Ectodermal cell (in vitro differentiated cells): ENCODE data around the gene NUMBL.
"Not testable (repeated sequence)": the region's sequence is repeated elsewhere in the genome, so short reads cannot be mapped to it uniquely, and the experiment has no call there.

Experiments
- H3K27ac ChIP-seq: 2 replicates; pipeline ENCODE4 v1.7.0; 2013; ENCODE audit warnings: mild to moderate bottlenecking, low read depth, low read length; ENCODE audit not compliant: insufficient read depth, poor library complexity, severe bottlenecking
- H3K27me3 ChIP-seq: 2 replicates; pipeline ENCODE4 v1.7.0; 2013; ENCODE audit warnings: mild to moderate bottlenecking, low read length; ENCODE audit not compliant: insufficient read depth, control insufficient read depth, poor library complexity, severe bottlenecking
- H3K36me3 ChIP-seq: one replicate; pipeline ENCODE4 v1.7.0; 2013; ENCODE audit warnings: low read length; ENCODE audit not compliant: control insufficient read depth, insufficient read depth
- H3K4me1 ChIP-seq: one replicate; pipeline ENCODE4 v1.7.0; 2013; ENCODE audit warnings: low read length; ENCODE audit not compliant: control insufficient read depth, insufficient read depth
- H3K4me3 ChIP-seq: 2 replicates; pipeline ENCODE4 v1.7.0; 2013; ENCODE audit warnings: low read depth, low read length, control low read depth; ENCODE audit not compliant: insufficient read depth
- H3K9me3 ChIP-seq: 2 replicates; pipeline ENCODE4 v1.7.0; 2013; ENCODE audit warnings: mild to moderate bottlenecking, low read length, moderate library complexity; ENCODE audit not compliant: control insufficient read depth
- WGBS, 2 experiments: methylation state at CpG; one replicate each; pipeline ENCODE4 v1.1.7; 2013; ENCODE audit warnings: missing lambda C conversion rate in 2 of 2; 5-methylcytosine and 5-hydroxymethylcytosine counted together

Gene NUMBL

DNA sequence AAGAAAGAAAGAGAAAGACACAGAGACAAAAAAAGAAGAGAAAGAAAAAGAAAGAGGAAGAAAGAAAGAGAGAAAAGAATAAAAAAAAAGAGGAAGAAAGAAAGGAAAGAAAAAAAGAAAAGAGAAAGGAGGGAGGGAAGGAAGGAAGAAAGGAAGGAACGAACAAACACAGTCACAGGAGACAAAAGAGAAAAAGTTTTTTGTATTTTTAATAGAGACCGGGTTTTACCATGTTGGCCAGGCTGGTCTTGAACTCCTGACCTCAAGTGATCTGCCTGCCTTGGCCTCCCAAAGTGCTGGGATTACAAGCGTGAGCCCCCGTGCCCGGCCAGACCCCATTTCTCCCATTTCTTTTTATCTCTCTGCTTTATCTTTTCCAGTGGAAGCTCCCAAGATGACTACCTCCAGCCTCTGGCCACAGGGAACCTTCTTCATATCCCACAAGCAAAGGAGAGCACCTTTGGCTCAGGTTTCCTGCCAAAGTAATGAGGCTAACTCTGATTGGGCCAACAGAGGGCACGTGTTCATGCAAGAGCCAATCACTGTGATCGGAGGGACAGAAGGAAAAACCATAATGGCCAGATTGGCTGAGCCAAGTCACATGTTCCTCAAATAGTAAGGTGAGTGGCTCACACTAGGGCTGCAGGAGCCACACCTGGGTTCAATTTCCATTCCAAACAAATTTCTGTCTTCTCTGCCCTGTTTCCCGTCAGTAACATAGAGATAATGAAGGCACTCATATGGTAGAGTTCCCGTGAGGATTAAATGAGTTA, 40.4 kb downstream of the NUMBL start:
- H3K27ac ChIP-seq, H3K4me1 ChIP-seq, H3K9me3 ChIP-seq, H3K4me3 ChIP-seq, H3K27me3 ChIP-seq, H3K36me3 ChIP-seq: not testable (repeated sequence)
- 93 to 94% methylated on average over 9 of the region's 9 CpGs for WGBS, 2 experiments

- Histone ChIP-seq H3K9me3 (no peaks in the 10 kb centered on the region), H3K27ac (no peak overlapping the region), H3K27me3 (no peaks in the 10 kb centered on the region), H3K36me3 (no peaks in the 10 kb centered on the region), H3K4me3 (no peak overlapping the region), H3K4me1 (no peaks in the 10 kb centered on the region)
- 88 to 92% methylated on average over 5 of the region's 5 CpGs for WGBS, 2 experiments
Observed at GRCh38 chr19:40646743-40647254, 43.7 kb downstream of the NUMBL start.

DNA sequence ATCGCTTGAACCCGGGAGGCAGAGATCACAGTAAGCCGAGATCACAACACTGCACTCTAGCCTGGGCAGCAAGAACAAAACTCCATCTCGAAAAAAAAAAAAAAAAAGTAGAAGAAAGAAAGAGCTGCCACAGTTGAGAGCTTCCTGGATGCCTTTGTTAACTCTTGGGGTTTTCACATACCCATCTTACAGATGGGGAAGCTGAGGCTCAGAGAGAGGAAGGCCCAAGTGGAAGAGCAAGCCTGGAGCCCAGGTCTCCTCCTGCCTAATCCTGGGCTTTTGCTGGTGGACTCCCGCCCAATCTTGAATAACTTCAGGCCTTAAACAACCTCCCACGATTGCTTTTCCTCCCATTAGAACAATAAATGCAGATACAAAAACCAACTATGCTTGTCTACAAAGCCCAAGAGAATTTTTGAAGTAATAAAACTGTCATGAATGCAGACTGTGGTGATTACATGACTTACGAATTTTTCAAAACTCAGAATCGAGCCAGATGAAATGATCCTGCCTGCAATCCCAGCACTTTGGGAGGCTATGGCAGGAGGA, 47.6 kb downstream of the NUMBL start:
- Histone ChIP-seq H3K27ac (no peak overlapping the region), H3K4me3 (no peak overlapping the region), H3K36me3 (no peaks in the 10 kb centered on the region), H3K27me3 (no peaks in the 10 kb centered on the region), H3K4me1 (no peaks in the 10 kb centered on the region), H3K9me3 (no peaks in the 10 kb centered on the region)
- WGBS, 2 experiments = 95% methylated on average over 8 of the region's 8 CpGs

GRCh38 chr19:40642051-40642706, 48.3 kb downstream of the NUMBL start:
- Histone ChIP-seq H3K4me3 (no peak overlapping the region), H3K9me3 (no peaks in the 10 kb centered on the region), H3K36me3 (no peaks in the 10 kb centered on the region), H3K4me1 (no peaks in the 10 kb centered on the region), H3K27me3 (no peaks in the 10 kb centered on the region), H3K27ac (no peak overlapping the region)
- WGBS, 2 experiments = 95 to 96% methylated on average over 18 of the region's 18 CpGs

GRCh38 chr19:40641281-40641680, 49.2 kb downstream of the NUMBL start:
- H3K4me1 ChIP-seq = no peaks in the 10 kb centered on the region
- no peaks in the 10 kb centered on the region for H3K9me3 ChIP-seq
- H3K36me3 ChIP-seq = no peaks in the 10 kb centered on the region
- H3K27me3 ChIP-seq = no peaks in the 10 kb centered on the region
- no peak overlapping the region for H3K27ac ChIP-seq
- WGBS, 2 experiments = 90 to 94% methylated on average over 6 to 7 of the region's 7 CpGs
- H3K4me3 ChIP-seq = no peak overlapping the region

GRCh38 chr19:40640744-40641143, 49.7 kb downstream of the NUMBL start:
- Histone ChIP-seq H3K4me3 (no peak overlapping the region), H3K27ac (no peak overlapping the region), H3K27me3 (peaks cover 2% of the 10 kb centered on the region), H3K36me3 (no peaks in the 10 kb centered on the region), H3K9me3 (no peaks in the 10 kb centered on the region), H3K4me1 (no peaks in the 10 kb centered on the region)
- WGBS, 2 experiments = 63 to 64% methylated on average over 5 of the region's 5 CpGs

DNA sequence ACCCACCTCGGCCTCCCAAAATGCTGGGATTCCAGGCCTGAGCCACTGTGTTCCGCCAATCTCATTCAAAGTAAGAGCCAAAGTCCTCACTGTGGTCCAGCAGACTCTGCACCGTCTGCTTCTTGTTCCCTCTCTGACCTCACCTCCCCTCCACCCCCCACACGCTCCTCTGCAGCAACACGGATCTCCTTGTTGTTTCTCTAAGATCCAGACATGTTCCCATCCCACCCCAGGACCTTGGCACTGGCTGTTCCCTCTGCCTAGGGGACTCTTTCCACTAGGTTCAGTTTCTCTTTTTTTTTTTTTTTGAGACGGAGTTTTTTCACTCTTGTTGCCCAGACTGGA, 50.8 kb downstream of the NUMBL start:
- 86 to 88% methylated on average over 6 of the region's 6 CpGs for WGBS, 2 experiments
- Histone ChIP-seq H3K27ac (no peak overlapping the region), H3K36me3 (no peaks in the 10 kb centered on the region), H3K4me3 (no peak overlapping the region), H3K9me3 (no peaks in the 10 kb centered on the region), H3K27me3 (peaks cover 11% of the 10 kb centered on the region), H3K4me1 (no peaks in the 10 kb centered on the region)

DNA sequence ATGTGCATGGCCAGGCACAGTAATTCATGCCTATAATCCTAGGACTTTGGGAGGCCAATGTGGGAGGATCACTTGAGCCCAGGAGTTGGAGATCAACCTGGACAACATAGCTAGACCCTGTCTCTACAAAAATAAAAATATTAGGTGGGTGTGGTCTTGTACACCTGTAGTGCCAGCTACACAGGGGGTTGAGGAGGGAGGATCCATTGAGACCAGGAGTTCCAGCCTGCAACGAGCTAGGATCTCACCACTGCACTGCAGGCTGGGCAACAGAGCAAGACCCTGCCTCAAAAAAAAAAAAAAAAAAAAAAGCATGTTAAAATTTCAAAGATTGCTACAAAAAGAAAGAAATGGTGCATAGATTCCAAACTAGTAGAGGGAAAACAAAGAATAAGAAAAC, 52.1 kb downstream of the NUMBL start:
- peaks cover 8% of the 10 kb centered on the region for H3K4me1 ChIP-seq
- 92 to 100% methylated on average over 1 of the region's 1 CpG for WGBS, 2 experiments
- H3K9me3 ChIP-seq = no peaks in the 10 kb centered on the region
- no peaks in the 10 kb centered on the region for H3K36me3 ChIP-seq
- no peak overlapping the region for H3K27ac ChIP-seq
- no peak overlapping the region for H3K4me3 ChIP-seq
- peaks cover 18% of the 10 kb centered on the region for H3K27me3 ChIP-seq

DNA sequence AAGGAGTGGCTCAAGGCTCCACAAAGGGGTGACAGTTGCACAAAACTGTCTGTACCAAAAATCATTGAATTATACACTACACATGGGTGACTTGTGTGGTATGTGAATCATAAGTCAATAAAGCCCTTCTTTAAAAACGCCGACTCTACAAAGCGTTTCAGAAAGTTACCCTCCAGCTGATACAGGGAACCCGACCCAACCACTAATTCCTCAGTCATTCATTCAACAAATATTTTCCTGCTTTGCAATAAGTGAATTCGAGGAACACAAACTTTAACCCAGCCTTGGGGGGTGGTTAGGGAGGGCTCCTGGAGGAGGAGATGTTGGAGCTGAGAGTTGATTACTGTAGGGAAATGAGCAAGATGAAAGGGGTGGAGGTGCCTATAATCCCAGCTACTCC, 57.2 kb downstream of the NUMBL start:
- H3K9me3 ChIP-seq = no peaks in the 10 kb centered on the region
- WGBS, 2 experiments = 80 to 81% methylated on average over 5 of the region's 5 CpGs
- H3K4me1 ChIP-seq = peaks cover 20% of the 10 kb centered on the region
- no peaks in the 10 kb centered on the region for H3K36me3 ChIP-seq
- peaks cover 18% of the 10 kb centered on the region for H3K27me3 ChIP-seq
- no peak overlapping the region for H3K27ac ChIP-seq
- no peak overlapping the region for H3K4me3 ChIP-seq

DNA sequence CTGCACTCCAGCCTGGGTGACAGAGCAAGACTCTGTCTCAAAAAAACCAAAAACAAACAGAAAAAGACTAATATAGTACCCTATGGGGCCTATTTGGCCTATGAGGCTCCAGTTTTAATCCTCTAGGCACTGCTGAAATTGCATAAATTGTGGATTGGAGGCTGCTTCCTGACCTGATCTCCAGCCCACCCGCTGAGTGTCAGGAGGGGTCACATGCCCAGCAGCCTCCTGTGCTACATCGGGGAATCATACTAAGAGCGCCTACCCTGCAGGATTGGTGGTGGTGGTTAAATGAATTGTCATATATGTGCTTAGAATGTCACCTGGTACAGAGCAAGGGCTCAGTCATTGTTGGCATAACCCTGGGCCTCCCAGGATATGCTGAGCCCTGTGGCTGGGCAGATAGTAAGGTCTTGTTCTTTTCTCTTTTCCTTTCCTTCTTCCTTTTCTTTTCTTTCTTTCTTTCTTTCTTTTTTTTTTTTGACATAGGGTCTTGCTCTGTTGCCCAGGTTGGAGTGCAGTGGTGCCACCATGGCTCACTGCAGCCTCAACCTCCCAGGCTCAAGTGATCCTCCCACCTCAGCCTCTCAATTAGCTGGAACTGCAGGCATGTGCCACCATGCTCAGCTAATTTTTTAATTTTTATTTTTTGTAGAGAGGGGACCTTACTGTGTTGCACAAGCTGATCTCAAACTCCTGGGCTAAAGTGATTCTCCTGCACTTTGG, 58.0 kb downstream of the NUMBL start:
- H3K36me3 ChIP-seq = no peaks in the 10 kb centered on the region
- no peak overlapping the region for H3K4me3 ChIP-seq
- H3K27ac ChIP-seq = no peak overlapping the region
- 43 to 69% methylated on average over 3 of the region's 3 CpGs for WGBS, 2 experiments
- peaks cover 20% of the 10 kb centered on the region for H3K4me1 ChIP-seq
- H3K27me3 ChIP-seq = peaks cover 18% of the 10 kb centered on the region
- no peaks in the 10 kb centered on the region for H3K9me3 ChIP-seq
